ENCODE results near the gene CMTM4.

- TF ChIP-seq, protein P1, sequence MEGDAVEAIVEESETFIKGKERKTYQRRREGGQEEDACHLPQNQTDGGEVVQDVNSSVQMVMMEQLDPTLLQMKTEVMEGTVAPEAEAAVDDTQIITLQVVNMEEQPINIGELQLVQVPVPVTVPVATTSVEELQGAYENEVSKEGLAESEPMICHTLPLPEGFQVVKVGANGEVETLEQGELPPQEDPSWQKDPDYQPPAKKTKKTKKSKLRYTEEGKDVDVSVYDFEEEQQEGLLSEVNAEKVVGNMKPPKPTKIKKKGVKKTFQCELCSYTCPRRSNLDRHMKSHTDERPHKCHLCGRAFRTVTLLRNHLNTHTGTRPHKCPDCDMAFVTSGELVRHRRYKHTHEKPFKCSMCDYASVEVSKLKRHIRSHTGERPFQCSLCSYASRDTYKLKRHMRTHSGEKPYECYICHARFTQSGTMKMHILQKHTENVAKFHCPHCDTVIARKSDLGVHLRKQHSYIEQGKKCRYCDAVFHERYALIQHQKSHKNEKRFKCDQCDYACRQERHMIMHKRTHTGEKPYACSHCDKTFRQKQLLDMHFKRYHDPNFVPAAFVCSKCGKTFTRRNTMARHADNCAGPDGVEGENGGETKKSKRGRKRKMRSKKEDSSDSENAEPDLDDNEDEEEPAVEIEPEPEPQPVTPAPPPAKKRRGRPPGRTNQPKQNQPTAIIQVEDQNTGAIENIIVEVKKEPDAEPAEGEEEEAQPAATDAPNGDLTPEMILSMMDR (IDR thresholded peaks at IDR 0.05): no peak
- TF ChIP-seq POLR2A (IDR thresholded peaks at IDR 0.05): no peak
Observed at GRCh38 chr16:66703406-66704215, 7.1 kb upstream of the CMTM4 start.
